ENCODE results near the gene GPR84.
A peak's percentile ranks its signal among the peaks of the same experiment; 100 is the strongest.

The GPR84 gene

DNA sequence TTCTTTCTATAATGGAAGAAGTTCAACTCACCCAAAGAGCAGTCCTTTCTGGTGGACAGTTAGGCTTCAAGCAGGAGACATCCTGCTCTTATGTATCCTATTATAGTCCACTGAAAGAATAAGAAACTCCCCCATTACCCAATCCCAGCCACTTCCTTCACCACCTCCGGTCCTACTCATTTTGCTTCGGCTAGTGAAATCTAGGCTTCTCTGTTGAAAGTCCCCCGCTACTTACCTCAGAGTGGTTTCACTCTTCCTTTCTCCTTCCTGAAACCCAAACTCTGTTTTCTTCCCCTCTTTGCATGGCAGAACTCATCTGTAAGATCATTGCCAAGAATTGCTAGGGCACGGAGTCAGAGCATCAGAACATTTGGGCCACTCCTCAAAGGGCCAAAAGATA lies at the start of gene GPR84:
Gene GPR84, minus strand, starts transcription at position 74 of the 400 bp plus-strand sequence. CDS start 635 bp downstream, outside the sequence.
- DNase-seq: no peak

DNA sequence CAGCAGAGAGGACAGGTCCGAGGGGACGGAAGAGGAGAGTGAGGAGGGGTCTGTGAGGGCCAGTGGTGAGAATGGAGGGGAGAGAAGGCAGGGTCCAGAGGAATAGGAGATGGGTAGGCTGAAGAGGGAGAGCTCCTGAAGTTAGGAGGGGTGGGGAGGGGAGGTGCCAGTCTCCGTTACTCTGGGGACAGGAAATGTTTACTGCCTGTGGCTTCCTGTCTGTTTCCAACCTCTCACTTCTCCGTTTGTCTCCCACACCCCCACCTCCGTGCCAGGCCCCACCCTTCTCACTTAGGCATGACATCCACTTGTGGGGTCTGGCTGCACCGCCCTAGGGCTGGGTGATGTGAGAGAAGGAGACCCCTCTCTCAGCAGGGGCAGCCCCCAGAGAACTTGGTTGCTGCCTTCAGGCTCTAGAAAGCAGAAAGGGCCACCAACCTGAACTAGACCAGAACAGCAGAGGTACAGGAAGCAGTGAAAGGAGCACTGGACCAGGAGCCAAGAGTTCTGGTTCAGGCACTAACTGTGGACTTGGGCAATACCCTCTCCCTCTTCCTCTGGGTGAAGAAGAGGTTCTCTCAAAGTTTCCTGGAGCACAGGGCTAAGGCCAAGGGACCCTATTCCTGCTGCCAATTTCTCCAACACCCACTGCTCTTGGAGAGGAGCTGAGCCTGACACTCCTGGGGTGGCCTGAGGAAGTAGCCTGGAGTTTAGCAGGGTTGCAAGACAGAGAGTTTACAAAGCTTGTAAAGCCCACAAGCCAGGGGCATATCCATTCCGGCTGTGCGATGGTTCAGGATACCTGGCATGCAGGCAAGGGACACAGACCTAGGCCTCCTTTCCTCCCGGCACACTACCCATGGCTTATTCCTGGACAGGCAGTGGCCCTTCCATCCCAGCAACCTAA lies 49.3 kb upstream of the GPR84 start:
- DNase-seq: no peak

DNA sequence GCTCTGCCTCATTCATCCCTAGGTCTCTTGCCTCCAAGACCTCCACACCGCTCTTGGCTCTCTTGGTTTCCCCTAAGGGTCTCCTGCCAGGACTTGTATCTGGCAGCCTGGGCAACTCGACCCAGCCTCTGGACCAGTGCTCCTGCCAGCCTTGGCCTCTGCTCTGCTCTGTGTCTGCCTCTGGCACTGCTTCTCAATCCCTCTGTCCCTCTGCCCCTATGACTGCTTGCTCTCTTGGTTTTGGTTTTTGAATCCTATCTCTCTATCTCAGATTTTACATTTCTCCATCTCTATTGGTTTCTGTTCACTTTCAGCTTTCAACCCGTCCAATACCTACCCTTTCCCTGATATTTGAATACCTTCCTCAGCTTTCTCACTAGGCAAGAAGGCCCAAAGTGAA lies 48.5 kb upstream of the GPR84 start:
- DNase-seq: no peak

DNA sequence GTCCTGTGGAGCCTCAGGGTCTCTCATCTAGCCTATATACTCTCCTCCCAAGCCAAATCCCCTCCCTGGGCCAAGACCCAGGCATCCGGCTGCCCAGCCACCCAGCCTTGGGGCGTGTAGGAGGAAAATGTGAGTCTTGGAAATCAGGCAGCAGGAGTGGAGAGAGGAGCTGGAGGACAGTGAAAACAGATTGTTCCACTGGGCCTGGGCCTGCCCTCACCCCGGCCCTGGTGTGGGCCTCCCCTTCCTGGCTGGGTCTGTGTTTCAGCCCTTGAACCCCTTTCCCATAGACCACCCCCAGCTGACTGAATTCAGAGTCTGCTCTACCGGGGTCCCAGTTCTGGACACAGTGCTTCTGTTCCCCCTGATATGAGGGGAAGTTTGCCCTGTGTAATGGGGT lies 48.1 kb upstream of the GPR84 start:
- DNase-seq: no peak

DNA sequence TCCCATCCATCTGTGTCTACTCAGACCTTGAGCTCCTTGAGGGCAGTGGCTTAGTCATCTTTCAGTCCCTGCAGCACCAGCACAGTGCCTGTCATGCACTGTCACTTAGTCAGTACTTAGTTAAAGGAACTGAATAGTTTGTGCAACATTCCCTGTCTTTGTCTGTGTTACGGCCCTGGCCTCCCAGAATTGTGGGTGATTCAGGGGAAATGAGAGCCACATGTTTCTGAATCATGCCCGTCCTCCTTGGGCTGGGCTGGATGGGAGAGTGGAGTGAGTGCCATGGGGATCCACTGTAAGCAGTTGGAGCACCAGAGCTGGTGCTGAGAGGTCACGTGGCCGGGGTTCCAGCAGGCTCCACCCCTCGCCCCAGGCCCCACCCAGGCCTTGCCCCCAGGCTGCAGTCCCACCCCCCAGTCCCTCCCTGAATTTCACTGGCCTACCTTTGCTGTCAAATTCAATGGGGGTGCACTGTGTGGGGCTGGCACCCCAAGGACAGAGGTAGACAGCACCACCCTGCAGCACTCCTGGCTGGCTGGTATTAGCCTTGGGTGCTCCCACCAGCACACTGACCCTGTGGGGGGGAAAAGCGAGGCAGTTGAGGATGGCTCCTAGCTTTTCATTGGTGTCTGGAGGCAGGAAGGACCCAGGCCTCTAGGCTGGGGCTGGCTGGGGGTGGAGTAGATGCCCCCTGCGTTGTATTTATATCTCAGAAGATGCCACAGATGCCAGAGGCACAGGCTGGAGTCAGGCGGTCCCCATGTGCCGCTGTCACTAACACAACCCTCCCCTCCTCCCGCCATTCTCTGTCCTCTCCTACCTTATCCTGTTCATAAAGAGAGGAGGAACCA lies 47.3 kb upstream of the GPR84 start:
- DNase-seq: no peak

DNA sequence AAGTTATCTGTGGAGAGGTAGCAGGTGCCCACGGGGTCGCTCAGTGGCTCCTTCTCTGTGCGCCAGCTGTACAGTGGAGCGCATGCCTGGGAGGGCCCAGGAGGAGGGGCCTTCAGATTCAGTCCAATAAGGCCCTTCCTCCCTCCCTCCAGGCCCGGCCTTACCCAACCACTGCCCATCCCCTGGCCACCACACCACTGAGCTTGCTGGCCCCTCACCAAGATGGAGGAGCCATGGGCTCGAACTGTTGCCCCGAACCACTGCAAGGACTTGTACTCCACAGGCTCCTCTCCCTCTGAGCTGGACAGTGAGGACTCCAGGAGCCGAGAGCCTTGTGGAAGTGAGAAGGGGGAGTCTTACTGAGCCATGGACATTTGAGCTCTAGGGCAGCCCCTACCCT lies 45.0 kb upstream of the GPR84 start:
- DNase-seq: peak; percentile 24

DNA sequence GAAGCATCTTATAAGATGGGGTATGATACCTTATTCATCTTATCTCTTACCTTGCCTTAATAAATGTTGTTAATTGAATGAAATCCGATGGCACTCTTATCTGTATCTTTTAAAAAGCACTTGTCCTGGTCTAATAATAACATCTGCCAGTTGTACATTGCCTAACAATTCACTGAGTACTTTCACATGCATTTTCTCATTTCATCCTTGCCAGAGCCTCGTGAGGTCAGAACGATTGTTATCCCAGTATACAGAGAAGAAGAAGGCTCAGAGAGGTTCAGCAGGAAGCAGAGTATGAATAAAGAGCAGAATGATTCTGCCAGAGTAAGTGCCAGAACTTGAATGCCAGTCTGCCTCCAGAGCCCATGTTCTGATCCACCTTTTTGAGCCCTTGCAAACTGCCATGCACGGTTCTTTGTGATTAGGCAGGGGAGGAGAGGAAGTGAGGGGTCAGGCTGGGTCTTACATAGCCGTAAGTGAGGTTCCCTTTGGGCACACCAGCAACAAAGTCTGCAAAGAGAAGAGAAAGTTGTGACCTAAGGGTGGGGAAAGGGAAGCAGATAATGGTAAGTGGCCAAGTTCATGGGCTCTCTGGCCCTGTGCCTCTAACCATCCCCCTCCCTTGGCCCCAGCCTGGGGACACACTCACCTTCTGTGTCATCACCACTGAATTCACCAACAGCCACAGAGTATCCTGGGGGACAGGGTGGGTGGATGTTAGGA lies 43.1 kb upstream of the GPR84 start:
- DNase-seq: no peak

DNA sequence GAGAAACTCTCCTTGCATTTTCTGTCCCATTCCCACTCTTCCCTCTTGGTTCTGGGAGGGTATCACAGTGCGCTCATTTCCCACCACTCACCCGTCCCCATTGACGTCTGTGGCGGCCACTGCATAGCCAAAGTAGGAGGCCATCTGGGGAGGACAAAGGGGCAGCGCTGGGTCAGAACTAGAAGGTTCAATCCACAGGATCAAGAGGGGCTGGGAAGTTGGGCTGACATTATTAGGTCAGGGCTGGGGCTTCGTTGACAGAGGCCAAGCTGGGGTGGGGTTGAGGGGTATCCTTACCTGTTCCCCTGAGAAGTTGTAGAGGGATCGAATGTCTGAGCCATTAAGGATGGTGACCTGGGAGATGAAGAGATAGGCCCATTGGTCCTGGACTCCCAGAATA lies 41.3 kb upstream of the GPR84 start:
- no peak for DNase-seq

DNA sequence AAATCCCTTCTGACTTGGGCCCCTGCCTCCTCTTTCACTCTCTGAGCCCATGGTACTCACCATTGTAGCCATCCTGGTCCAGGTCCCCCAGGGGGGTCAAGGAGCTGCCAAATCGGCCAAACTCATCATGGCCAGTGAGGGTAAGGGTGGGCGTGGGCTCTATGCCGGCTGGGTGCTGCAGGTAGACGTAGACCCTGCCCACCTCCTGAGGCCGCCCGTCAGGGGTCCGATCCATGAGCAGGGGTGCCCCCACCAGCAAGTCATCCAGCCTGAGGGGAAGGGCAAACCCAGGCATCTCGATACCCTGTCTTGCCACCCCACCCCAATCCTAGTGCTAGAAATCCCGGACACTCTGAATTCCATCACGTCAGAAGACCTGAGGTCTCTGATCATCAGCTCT lies 40.8 kb upstream of the GPR84 start:
- DNase-seq: no peak

DNA sequence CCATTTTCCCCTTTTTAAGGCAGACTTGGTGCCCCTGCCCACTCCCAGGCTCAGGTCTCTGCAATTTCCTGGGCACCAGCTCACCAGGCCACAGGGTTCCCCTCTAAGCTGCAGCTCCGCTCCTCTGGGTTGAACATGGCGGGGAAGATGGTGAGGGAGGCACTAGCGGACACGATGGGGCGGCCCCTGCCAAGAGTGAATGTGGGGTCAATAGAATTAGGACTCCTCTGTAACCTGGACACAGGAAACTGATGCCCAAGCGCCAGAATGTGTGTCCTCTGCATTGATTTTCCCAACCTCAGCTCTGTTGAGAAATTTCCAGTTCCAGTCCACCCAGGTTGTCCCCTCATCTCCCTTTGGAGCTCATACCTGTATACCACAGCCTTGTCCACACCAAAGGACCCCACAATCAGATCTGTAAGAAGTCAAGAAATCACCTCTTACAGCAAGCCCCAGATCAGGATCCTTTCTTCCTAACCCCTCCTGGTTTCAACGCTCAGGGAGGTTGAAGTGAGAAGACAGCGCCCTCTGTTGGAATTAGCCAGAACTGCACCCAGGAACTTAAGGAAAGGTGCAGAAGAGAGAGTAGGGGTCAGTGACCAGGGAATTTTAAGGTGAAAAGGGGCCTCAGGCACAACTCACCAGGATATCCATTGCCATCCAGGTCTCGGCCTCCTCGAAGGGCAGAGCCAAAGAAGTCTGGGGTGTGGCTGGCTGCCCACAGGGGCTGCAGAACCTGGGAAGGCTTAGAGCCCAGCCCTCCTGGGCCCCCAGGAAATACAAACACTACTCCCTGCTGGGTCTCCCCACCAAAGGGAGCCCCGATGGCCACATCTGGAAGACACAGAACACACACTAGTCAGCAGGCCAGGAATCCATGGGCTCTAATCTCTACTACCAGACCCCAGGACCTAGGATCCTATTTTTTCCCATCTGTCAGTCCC lies 40.0 kb upstream of the GPR84 start:
- peak; percentile 10 for DNase-seq

DNA sequence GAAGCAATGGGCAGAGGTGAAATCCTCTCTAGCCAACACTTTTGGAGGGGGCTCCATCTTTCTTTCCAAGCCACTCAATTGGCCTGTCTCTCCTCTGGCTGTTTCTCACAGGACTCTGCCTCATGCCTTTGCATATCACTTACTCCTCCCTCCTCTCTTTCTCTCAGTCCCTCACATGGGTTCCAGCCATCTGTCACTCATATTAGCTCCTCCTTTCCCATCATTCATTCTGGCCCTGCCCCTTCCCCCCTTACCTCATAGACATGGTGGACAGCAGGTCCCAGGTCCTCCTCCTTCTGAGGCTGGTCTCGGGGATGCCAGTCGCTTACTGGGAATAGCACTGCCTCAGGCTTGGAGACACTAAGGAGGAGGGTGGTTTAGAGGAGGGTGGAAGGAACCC lies 36.8 kb upstream of the GPR84 start:
- DNase-seq: no peak

DNA sequence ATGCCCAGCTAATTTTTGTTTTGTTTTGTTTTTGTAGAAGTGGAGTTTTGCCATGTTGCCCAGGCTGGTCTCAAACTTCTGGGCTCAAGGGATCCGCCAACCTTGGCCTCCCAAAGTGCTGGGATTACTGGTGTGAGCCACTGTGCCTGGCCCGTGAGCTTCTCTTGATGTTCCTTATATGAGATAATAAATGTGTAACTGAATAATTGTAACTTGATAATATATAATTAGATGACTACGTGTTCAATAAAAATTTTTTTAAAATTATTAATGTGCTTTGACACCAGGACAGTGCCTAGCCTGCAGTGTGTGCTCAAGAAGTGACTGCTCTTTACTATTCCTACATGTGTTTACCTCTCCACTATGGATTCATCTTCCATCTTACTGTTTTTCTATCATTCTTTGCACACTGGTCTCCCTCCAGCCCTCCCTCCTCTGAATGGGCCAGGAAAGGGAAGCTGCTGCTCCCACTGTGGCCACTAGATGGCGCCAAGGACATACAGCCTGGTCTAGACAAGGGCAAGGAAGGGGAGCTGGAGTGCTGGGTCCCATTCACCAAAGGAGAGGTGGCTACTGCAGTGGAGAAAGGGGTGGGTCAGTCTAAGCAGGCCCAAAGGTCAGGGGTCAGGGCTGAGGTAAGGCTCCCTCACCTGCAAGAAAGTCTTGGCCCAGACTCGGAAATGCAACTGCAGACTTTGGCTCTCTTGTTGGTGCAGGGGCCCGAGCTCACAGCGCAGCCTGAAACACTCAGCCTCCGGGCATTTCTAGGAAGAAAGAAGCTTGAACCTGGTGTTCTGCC lies 34.9 kb upstream of the GPR84 start:
- DNase-seq: peak; percentile 71

DNA sequence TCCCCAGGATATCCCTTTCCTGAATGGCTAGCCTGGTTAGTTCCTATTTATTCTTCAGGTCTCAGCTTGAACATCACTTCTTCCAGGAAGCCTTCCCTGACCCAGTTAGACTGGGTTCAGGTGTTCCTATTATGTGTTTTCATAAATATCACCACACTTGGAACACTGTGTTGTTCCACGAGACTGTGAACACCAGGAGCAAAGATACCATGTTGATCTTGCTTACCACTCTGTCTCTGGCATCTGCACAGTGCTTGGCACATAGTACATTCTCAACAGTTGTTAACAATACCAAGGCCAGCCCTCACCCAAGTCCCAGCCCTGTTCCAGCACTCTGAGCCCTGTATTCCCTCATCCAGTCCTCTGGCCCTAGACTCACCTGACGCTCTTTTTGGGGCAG lies 33.9 kb upstream of the GPR84 start:
- no peak for DNase-seq

DNA sequence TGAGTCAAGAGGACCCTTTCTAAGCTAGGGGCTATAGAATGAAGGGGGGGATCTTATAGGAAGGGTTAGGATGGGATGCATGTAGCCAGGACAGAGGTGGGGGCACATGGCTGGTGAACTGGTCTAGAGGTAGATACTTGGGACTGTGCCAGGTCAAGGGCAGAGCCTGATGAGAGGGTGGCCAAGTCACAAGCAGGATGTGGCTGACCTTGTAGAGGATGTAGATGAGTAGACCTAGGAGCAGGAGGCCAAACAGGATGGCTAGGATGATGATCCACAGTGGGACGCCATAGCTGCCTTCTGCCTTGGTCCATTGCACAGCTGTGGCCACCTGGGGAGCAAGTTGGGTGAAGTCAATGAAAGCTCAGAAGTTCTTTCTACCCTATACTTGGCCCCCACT lies 32.9 kb upstream of the GPR84 start:
- DNase-seq: no peak

DNA sequence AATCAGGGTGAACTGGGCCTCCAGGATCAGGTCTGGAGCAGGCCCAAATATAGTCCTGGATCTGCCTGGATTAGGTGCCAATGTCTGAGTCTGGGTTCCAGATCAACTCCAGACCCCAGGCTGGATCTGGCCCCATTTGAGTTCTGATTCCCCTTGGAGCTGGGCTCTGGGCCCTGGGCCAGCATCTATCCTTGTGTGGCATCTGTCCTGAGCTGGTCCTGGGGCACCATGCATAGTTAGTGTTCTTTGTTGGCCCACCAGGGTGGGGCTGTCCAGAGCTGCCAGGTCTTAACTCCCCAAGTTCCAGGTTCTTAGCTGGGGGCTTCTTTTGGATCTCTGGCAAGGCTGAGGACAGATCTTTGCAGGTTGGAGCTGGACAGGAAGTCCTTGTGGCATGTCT lies 31.3 kb upstream of the GPR84 start:
- no peak for DNase-seq

DNA sequence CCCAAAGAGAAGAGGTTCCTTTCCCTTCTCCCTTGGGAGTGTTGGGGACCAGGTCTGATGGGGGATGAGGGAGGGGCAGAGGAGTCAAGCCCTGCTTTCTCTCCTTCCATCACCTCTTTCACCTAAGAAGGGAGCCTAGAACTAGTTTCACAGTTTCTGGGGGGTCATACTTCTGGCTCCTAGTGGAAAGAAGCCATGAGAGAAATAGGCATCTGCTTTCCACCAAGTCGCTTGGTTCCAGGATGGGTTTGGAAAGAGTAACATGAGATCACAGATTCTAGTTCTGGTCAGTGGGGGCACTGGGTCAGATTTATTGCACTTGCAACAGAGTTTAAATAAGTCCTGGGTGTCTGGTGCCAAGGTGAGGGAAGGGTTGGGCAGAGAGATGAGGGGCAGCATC lies 30.7 kb upstream of the GPR84 start:
- DNase-seq: no peak

DNA sequence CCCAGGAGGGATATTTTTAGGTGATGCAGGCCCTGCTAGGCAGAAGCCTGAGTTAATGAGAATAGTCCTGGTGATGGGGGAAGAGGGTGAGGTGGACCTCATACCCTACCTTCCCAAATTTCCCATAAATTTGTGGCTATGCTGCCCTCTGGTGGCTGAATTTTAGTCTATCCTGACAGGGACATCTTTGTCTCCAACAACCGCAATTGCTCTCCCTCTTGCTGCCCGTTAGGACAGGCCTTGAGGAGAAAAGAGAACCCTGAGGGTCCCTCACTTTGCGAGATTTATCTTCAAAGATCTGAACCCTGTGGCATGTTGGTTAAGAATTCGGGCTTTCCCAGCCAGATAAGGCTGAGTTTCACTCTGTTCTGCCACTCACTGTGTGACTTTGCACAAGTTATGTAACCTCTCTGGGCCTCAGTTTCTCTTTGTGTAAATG lies 30.0 kb upstream of the GPR84 start:
- peak; percentile 67 for DNase-seq

DNA sequence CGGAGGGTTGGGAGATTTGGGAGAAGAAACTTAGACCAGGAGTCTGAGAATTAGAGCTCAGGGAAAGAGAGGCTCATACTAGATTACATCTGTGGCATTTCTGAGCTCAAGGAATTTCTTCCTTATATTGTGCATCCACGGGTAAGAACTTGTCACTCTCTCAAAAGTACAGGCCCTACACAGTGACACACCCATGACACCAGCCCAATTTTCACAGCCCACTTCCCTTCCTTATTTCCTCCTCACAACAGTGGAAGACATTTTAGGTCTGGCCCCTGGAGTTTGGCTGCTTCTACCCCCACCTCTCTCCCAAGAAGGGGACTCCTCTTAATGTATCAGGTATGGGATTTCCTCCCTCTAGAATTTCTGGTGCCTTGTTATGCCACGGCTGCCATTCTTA lies 29.5 kb upstream of the GPR84 start:
- DNase-seq: no peak

DNA sequence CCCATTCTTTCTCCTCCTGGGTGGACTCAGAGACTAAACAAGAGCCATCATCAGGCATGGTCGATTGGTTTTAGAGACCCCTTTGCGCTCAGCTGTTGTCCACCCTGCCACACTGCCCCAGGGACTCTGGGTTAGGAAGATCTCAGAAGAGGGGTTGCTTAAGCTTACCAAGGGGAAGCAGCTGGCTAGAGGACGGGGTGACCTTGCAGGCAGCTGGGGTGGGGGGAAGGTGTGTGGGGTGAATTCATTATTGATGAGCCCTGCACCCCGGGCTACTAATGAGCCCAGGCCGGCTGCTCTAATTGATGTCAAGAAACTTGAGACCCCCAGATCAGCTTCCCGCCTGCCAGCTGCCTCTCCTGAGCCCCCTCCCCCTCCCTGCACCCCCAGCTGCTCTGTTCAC lies 28.9 kb upstream of the GPR84 start:
- no peak for DNase-seq

DNA sequence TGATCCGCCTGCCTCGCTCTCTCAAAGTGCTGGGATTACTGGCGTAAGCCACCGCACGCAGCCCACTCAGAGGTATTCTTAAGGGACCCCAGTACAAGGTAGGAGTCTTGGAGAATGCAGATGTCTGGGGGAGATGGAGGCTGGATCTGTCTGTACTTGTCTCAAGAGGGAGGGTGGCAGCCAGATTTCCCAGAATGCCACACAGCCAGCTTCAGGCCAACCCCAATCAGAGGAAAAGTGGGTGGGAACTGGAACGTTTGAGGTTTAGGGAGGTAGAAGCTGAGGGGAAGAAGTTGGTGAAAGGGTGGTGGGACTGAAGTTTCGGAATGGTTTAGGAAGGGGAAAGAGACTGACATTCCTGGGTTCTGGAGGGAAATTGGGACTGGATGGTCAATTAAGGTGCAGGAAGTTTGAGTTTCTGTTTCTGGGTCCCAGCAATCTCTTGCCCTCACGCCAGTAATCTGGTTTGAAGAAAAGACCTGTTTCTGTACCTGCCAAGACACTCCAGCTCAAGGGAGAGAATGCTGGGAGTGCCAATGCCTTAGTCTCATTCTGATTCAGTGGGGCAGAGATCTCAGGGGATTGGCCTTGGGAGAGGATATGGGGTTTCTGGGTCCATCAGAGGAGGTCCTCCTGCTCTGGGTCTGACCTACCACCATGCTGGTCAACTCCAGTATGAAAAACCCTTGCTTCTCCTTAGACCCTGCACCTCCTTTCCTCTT lies 28.4 kb upstream of the GPR84 start:
- no peak for DNase-seq

Data from NCI-H774 (cell line).